PC-9 (cell line): ENCODE measurements around the gene RNF130. TPM values are rescaled to one million over a fixed set of nuclear protein-coding genes. Genes with fewer than 3 reads are reported as not detected.

Experiments
- BruUV-seq: library from RNA; stranded (reverse); fragments of 400-500 nt; replicated peaks from 2 replicates; lab custom pipeline; 2021; lab: Mats Ljungman, UMichigan
- CTCF ChIA-PET: fragments of 300-600 bp; sonication (Branson Sonifier 250); formaldehyde crosslinking; loops from one replicate; lab custom pipeline; 2022; ENCODE audit warnings: antibody characterized with exemption; lab: Charles Lee
- POLR2A ChIA-PET: fragments of 300-600 bp; sonication (Branson Sonifier 250); formaldehyde crosslinking; loops from one replicate; lab custom pipeline; 2022; ENCODE audit warnings: antibody characterized with exemption; ENCODE audit not compliant: unreplicated experiment; lab: Charles Lee
- DNase-seq, 2 experiments: peaks; one replicate each; pipeline versions ENCODE4 v3.0.0 to v3.0.0-alpha.2; 2015 to 2022; ENCODE audit warnings: mixed read lengths in 1 of 2
- H2AFZ ChIP-seq: fragments of 200-600 bp; sonication (generic); 2 replicates; pipeline ENCODE4 v1.8.1; 2017; ENCODE audit warnings: antibody characterized with exemption
- H3F3A ChIP-seq: fragments of 200-600 bp; sonication (generic); 2 replicates; pipeline ENCODE4 v1.8.1; 2017; ENCODE audit warnings: antibody characterized with exemption, mild to moderate bottlenecking, low read depth; ENCODE audit not compliant: insufficient read depth
- H3K27ac ChIP-seq: fragments of 200-600 bp; sonication (generic); 2 replicates; pipeline ENCODE4 v1.6.1; 2016; ENCODE audit warnings: mixed run types
- H3K27me3 ChIP-seq: fragments of 200-600 bp; sonication (generic); 2 replicates; pipeline ENCODE4 v1.6.1; 2016; ENCODE audit warnings: low read depth, mixed run types; ENCODE audit not compliant: insufficient read depth
- H3K36me3 ChIP-seq: fragments of 200-600 bp; sonication (generic); 2 replicates; pipeline ENCODE4 v1.6.1; 2016; ENCODE audit warnings: low read depth, mixed run types
- H3K4me1 ChIP-seq: fragments of 200-600 bp; sonication (generic); replicated peaks from 2 replicates; pipeline ENCODE4 v1.6.1; 2016; ENCODE audit warnings: mixed run types; ENCODE audit not compliant: insufficient read depth
- H3K4me2 ChIP-seq: fragments of 200-600 bp; sonication (generic); 2 replicates; pipeline ENCODE4 v1.6.1; 2017; ENCODE audit warnings: mixed run types
- H3K4me3 ChIP-seq: fragments of 200-600 bp; sonication (generic); 2 replicates; pipeline ENCODE4 v1.6.1; 2016; ENCODE audit warnings: mixed run types
- H3K79me2 ChIP-seq: fragments of 200-600 bp; sonication (generic); 2 replicates; pipeline ENCODE4 v1.6.1; 2017; ENCODE audit warnings: low read depth, mixed run types
- H3K9me2 ChIP-seq: fragments of 200-600 bp; sonication (generic); 2 replicates; pipeline ENCODE4 v1.8.1; 2017; ENCODE audit warnings: mild to moderate bottlenecking; ENCODE audit not compliant: insufficient read depth
- H3K9me3 ChIP-seq: fragments of 200-600 bp; sonication (generic); 2 replicates; pipeline ENCODE4 v1.8.1; 2016; ENCODE audit warnings: low read depth; ENCODE audit not compliant: insufficient read depth
- H4K20me1 ChIP-seq: fragments of 200-600 bp; sonication (generic); 2 replicates; pipeline ENCODE4 v1.8.1; 2017; ENCODE audit not compliant: insufficient read depth
- CTCF ChIP-seq: fragments of 200-600 bp; sonication (generic); conservative IDR thresholded peaks from 2 replicates; pipeline ENCODE4 v1.6.1; 2017; ENCODE audit warnings: mixed run types, antibody characterized with exemption, mild to moderate bottlenecking, moderate library complexity
- EZH2 ChIP-seq: fragments of 200-600 bp; sonication (generic); IDR thresholded peaks from 2 replicates; pipeline ENCODE4 v1.8.0; 2017; ENCODE audit warnings: antibody characterized with exemption, low read depth
- intact Hi-C: fragments of 100-400 bp; cut with micrococcal nuclease; formaldehyde crosslinking; loops from one replicate; pipeline ENCODE4 v1.10.0; 2022; ENCODE audit not compliant: unreplicated experiment
- total RNA-seq: library from RNA; stranded (reverse); gene quantifications from 2 replicates; pipeline ENCODE4 v1.2.3, GENCODE V29; 2021

RNF130 gene
- total RNA-seq, 1 experiment from 2014 or later, result 49.6 TPM

DNA sequence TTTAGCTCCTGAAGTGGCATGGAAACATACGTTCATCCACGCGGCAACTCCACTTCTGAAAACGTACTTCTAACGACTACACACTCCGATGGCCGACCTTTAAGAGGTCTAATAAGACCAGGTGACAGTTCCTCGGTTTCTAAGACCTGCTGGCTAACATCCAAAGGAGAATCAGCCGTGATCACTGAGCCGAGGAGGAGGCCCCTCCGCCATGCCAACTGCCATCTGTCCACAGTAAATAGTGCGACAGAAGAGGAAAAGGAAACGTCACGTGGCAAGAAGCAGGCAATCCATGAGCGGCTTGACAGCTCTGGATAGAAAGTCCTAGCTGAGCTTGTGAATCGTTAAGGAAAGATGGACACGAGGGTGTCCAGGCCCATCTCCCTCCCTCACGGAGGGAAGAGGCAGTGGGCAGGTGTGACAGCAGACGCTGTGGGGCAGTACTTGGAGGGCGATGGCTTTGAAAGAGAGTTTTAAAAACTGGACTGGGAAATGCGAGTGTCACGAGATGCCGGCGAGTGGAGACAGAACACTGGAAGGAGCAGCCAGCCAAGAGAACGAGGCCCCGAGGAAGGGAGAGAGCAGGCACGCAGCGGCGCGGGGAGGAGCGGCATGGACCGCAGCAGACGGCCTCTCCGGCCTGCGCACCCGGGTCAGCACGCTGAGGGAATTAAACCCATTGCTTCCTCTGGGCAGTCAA, 97.2 kb downstream of the RNF130 start:
- H3K9me3 ChIP-seq, result no peaks in the 10 kb centered on the region
- H3K4me1 ChIP-seq, result no peaks in the 10 kb centered on the region
- TF ChIP-seq CTCF (no peak), EZH2 (no peak)
- no peak overlapping the region for H3K27ac ChIP-seq
- no peaks in the 10 kb centered on the region for H3K9me2 ChIP-seq
- no peak overlapping the region for H3K4me2 ChIP-seq
- H3K79me2 ChIP-seq, result no peaks in the 10 kb centered on the region
- DNase-seq, result no peak
- H4K20me1 ChIP-seq, result no peaks in the 10 kb centered on the region
- intact Hi-C loops, result no loop called here
- H3K4me3 ChIP-seq, result no peak overlapping the region
- H2AFZ ChIP-seq, result no peak overlapping the region
- ChIA-PET CTCF (no interaction called here), POLR2A (no interaction called here)
- BruUV-seq, result no TSS peak
- no peaks in the 10 kb centered on the region for H3F3A ChIP-seq
- no peaks in the 10 kb centered on the region for H3K36me3 ChIP-seq
- H3K27me3 ChIP-seq, result no peaks in the 10 kb centered on the region

- no peaks in the 10 kb centered on the region for H3K4me1 ChIP-seq
- H3K9me2 ChIP-seq, result no peaks in the 10 kb centered on the region
- POLR2A ChIA-PET, result no interaction called here
- no peak for DNase-seq
- H3K36me3 ChIP-seq, result no peaks in the 10 kb centered on the region
- no peaks in the 10 kb centered on the region for H3F3A ChIP-seq
- no peak overlapping the region for H3K4me3 ChIP-seq
- no peak overlapping the region for H2AFZ ChIP-seq
- no peaks in the 10 kb centered on the region for H3K9me3 ChIP-seq
- H3K27ac ChIP-seq, result no peak overlapping the region
- no peak for TF ChIP-seq EZH2
- no peak for TF ChIP-seq CTCF
- H4K20me1 ChIP-seq, result no peaks in the 10 kb centered on the region
- H3K79me2 ChIP-seq, result no peaks in the 10 kb centered on the region
- BruUV-seq, result no TSS peak
- H3K27me3 ChIP-seq, result no peaks in the 10 kb centered on the region
- CTCF ChIA-PET, result no interaction called here
- no peak overlapping the region for H3K4me2 ChIP-seq
- intact Hi-C loops, result no loop called here
These were observed 98.2 kb downstream of the RNF130 start for GRCh38 chr5:179973391-179973790.

DNA sequence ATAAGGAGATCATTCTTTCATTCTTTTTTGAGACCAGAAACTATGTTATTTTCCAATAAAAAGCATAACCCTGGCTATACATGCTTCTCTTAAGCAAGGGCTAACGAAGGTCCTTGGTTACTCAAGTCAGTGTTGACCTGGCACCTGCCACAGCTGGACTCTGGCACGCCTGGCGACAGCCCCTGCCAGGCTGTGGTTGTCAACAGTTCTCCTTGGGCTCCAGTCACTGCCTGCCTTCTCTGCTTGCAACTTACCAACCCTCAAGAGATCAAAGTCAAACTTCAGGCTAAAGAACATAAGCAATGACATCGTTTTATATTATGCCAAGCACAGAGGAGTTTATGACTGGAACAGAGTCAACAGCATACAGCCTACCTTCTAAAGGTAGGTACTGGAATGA, 102.4 kb downstream of the RNF130 start:
- TF ChIP-seq CTCF, result no peak
- TF ChIP-seq EZH2, result no peak
- CTCF ChIA-PET, result no interaction called here
- H3K79me2 ChIP-seq, result no peaks in the 10 kb centered on the region
- no peak overlapping the region for H3K27ac ChIP-seq
- H3K4me3 ChIP-seq, result no peak overlapping the region
- no peak overlapping the region for H2AFZ ChIP-seq
- H3K9me2 ChIP-seq, result no peaks in the 10 kb centered on the region
- no TSS peak for BruUV-seq
- H3K27me3 ChIP-seq, result no peaks in the 10 kb centered on the region
- H3K4me1 ChIP-seq, result no peaks in the 10 kb centered on the region
- POLR2A ChIA-PET, result no interaction called here
- DNase-seq, result no peak
- H3K9me3 ChIP-seq, result no peaks in the 10 kb centered on the region
- intact Hi-C loops, result no loop called here
- no peaks in the 10 kb centered on the region for H3F3A ChIP-seq
- no peak overlapping the region for H3K4me2 ChIP-seq
- no peaks in the 10 kb centered on the region for H3K36me3 ChIP-seq
- H4K20me1 ChIP-seq, result no peaks in the 10 kb centered on the region
